GM19193 (cell line): ENCODE results near the gene HTRA3.

Experiments
- POLR2A ChIP-seq: IDR thresholded peaks from 4 replicates; pipeline ENCODE4 v1.6.1; 2011; ENCODE audit not compliant: insufficient read depth, insufficient read length; ENCODE audit errors: extremely low read depth

Gene HTRA3

DNA sequence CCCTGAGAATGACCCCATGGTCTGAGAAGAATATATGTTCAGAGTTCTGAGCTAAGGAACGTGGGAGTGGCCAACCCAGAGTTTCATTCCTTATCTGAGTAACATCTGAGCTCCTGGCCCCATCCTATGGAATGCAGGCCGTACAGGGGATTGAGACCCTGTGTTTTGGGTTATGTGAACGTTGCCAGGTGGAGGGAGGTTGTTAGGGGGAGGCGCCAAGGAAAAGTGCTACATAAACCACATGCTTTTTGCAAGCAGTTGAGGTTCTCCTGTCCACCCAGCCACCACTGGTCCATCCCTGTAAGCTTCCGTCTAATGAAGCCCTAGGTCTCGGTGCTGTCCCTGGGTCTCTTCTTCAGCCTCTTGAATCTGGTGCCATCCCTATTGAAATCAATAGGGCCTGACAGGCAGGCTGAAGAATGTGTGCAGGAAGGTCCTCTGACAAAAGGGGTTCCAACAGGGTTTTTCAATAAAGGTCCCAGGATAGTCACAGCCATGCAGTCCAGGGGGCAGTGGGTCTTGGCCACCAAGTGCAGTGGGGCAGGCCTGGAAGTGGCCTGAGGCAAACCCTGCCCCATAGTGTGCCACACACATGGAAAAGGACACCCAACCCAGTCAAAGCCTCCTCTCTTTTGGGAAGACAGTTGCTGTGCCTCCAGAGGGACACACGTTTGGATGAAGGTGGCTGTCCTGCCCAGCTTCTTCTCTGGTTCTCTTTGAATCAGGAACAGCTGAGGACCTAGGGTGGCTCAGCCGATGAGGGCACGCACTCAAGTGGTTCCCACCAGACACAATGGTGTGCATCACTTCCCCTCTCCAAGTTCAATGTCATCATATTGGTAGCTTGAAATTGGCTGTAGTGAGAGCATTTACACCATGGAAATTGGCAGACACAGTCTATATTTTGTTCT, 53.5 kb downstream of the HTRA3 start:
- TF ChIP-seq POLR2A: no peak

DNA sequence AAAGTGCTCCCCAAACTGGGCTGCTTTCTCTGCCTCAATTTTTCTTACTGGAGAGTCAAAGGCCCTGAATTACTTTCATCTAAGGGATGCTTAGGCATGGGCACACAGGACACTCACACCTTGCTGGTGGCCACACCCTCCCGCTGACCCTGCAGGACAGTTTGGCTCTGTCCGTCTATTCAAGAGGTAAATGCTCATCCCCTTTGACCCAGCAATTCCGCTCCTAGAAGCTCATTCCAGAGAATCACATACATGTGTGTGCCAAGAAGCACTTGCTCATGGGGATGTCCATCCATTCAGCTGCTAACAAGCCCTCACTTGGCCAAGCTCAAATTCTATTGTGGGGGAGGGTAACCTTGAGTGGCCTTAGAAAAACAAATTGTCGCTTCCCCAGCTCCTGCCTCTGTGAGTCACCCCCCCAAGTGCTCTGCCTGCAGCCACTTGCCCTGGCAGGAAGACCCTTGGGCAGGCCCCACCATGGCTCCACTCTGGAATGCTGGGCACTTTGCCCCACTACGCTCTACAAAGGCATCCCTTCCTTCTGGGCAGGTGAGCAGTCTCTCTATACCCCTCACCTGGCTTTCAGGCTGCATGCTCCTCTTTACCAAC, 54.5 kb downstream of the HTRA3 start:
- no peak for TF ChIP-seq POLR2A

GRCh38 chr4:8324640-8325239, 55.2 kb downstream of the HTRA3 start:
- TF ChIP-seq POLR2A: no peak

- TF ChIP-seq POLR2A: no peak
Observed at GRCh38 chr4:8325291-8325973, 55.9 kb downstream of the HTRA3 start.

- TF ChIP-seq POLR2A: no peak
Observed at GRCh38 chr4:8326206-8326605, 56.7 kb downstream of the HTRA3 start.

DNA sequence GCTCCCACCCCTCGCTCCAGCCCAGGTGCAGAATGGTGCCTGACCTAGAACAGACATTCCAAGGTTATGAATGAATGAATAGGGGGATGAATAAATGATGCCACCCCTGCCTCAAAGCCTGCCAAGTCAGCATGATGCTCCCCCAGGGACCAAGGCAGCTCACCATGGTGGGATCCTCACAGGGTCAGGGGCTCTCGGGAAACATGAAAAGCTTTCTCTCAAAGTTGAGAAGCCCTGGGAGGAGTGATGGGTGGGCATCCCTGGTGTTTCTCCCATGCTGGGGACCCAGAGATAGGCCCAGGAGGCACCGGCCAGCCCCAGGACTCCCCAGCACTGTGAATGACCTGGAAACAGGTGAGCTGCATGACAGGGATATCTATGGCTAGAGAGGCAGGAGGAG, 58.9 kb downstream of the HTRA3 start:
- no peak for TF ChIP-seq POLR2A

DNA sequence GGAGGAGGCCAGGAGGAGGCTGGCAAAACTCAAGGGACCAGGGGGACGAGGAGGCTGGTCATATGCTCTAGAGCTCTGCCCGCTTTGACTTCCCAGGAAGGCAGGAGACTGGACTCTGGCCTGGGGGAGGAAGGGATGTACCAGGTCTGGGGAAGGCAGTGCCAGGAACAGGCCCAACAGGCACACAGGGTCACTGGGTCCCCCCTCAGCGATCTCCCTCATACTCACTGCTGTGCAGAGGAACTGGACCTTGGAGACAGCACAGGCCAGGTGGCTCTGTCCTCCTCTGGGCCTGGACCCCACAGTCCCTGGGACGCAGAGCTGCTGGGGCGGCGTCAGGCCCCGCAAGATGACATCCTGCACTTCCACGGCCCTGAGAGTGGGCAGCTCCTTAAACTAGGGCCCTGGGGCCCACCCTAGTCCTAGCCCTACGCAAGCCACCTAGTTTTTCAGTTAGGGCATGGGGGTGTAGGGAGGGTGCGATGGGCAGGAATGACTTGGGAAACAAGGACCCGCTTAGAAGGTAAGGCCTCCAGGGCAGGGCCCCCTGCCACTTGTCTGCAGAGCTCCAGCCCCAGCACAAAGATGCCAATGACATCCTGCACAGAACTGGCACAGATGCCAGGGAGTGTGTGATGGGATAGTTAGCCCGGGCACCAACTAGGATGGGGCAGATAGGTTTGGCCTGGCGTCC, 59.5 kb downstream of the HTRA3 start:
- TF ChIP-seq POLR2A: no peak

DNA sequence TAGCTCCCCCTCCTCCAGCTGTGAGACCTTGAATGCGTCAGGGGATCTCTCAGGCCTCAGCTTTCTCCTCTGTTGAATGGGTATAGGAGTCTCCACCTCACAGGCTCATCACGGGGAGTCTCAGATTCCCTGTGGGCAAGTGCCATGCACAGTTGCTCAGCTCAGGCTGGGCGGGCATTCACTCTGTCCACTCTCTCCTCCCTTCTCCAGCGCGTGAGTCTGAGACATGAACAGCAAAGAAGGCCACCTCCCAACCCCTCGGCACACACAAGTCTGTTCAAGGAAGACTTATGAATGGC, 60.0 kb downstream of the HTRA3 start:
- TF ChIP-seq POLR2A: no peak

GRCh38 chr4:8329859-8330761, 60.6 kb downstream of the HTRA3 start:
- TF ChIP-seq POLR2A: no peak

GRCh38 chr4:8330821-8331574, 61.4 kb downstream of the HTRA3 start:
- TF ChIP-seq POLR2A: no peak

DNA sequence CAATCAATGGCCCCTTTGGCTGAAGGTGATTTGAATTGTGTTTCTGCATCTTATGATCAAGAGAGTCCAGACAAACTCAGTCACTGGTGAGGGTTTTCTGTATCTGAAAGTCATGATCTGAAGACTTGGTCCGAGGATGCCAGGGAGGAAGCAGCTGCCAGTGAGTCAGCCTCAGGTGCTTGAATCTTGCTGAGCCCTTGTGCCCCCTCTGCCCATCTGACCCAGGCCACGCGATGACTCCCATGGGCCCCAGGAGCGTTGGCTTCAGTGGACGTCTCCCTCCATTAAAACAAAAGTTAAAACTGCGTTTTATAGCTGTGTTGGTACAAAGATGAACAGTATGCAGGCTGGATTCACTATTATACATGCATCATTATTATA, 62.0 kb downstream of the HTRA3 start:
- TF ChIP-seq POLR2A: no peak

- TF ChIP-seq POLR2A: no peak
Observed at GRCh38 chr4:8332038-8332857, 62.7 kb downstream of the HTRA3 start.
